Measurements from ENCODE around the gene PATE4.

The PATE4 gene

DNA sequence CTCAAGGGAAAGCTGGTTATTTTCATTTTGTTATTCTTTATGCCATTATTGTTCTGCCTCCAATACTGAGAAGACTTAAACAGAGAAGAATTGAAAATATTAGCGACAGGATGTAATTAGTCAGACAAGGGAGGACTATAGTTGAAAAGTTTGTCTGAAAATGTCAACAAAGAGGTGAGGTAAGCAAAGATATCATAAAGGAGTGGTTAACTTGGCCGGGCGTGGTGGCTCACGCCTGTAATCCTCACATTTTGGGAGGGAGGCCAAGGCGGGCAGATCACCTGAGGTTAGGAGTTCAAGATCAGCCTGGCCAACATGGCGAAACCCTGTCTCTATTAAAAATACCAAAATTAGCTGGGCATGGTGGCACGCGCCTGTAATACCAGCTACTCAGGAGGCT, 50.3 kb downstream of the PATE4 start:
- in situ Hi-C loops (cut with MboI; ENCODE audit: low pct_unique_long_range_greater_than_20kb, low sequenced_read_pairs): no loop called here
- DNase-seq: no peak

DNA sequence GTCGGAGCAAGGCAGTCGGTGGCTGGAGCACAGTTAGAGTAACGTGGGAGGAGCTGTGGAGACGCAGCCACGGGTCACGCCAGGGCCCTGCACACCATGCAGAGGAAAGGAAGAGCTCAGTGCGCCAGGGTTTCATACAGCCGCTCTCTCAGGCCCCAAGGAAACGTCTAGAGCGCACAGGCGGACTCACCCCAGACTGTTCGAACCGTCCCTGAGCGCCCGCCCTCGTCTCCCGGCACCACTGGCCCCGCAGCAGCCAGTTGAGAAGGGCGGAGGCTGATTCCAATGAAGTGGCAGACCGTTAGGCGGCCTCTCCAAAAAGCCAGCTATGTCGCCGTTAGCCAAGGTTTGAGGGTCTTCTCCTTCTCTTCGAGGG, 53.9 kb downstream of the PATE4 start:
- no peak for DNase-seq
- in situ Hi-C loops (cut with MboI; ENCODE audit: low pct_unique_long_range_greater_than_20kb, low sequenced_read_pairs): no loop called here

GRCh38 chr11:125887373-125888324, 54.5 kb downstream of the PATE4 start, which contains the start of gene HYLS1:
TSS of gene HYLS1 (plus strand) at chr11:125887668. CDS start at chr11:125899369, 11,701 bp downstream.
- DNase-seq: peak; percentile 93
- in situ Hi-C loops (cut with MboI; ENCODE audit: low pct_unique_long_range_greater_than_20kb, low sequenced_read_pairs): no loop called here

Data from KBM-7 (cell line).